SH-SY5Y (cell line): ENCODE data around the gene PAPPA2.

Experiments
- GATA2 ChIP-seq: IDR thresholded peaks from 2 replicates; pipeline ENCODE4 v1.6.1; 2011; ENCODE audit warnings: mild to moderate bottlenecking, low read depth, low read length
- GATA3 ChIP-seq: IDR thresholded peaks from 2 replicates; pipeline ENCODE4 v1.6.1; 2011; ENCODE audit warnings: low read depth, mild to moderate bottlenecking, low read length, moderate library complexity

- TF ChIP-seq GATA2 (no peak), GATA3 (no peak)
These were observed 76.0 kb downstream of the PAPPA2 start for GRCh38 chr1:176539018-176539417.
